Endothelial cell of umbilical vein (primary cell): ENCODE measurements around the gene ASXL2. TPM values are rescaled to one million over a fixed set of nuclear protein-coding genes. Genes with fewer than 3 reads are reported as not detected.
"Not testable (repeated sequence)": the region's sequence is repeated elsewhere in the genome, so short reads cannot be mapped to it uniquely, and the experiment has no call there.

Source experiments
- BruUV-seq: library from RNA; stranded (reverse); fragments of 400-500 nt; replicated peaks from 2 replicates; lab custom pipeline; 2021; lab: Mats Ljungman, UMichigan
- CTCF ChIA-PET: fragments of 300-600, 350-600 bp; sonication (Branson Sonifier 250); formaldehyde crosslinking; loops from one replicate; lab custom pipeline; 2021; ENCODE audit warnings: antibody characterized with exemption, inconsistent platforms; lab: Charles Lee
- POLR2A ChIA-PET: fragments of 300-600, 350-600 bp; sonication (Branson Sonifier 250); formaldehyde crosslinking; loops from one replicate; lab custom pipeline; 2021; ENCODE audit warnings: antibody characterized with exemption, inconsistent platforms; lab: Charles Lee
- DNase-seq: peaks from one replicate; pipeline ENCODE4 v3.0.0-alpha.2; 2011; ENCODE audit warnings: low read depth, low spot score
- FAIRE-seq: peaks from 2 replicates; lab custom pipeline; 2011; peaks lifted over from hg19 to GRCh38; lab: Jason Lieb, UNC
- H2AFZ ChIP-seq: 2 replicates; pipeline ENCODE4 v1.6.0; 2012; ENCODE audit warnings: low read depth, low read length, control low read depth, inconsistent platforms
- H3K27ac ChIP-seq: 2 replicates; pipeline ENCODE4 v1.5.1; 2011; ENCODE audit warnings: low read depth, mild to moderate bottlenecking, control low read depth, low read length, moderate library complexity; ENCODE audit not compliant: insufficient read depth
- H3K27me3 ChIP-seq, 2 experiments: 2 replicates each; pipeline versions ENCODE4 v1.6.0 to v1.6.1; 2011; ENCODE audit warnings: low read length in 2 of 2, mixed read lengths in 1 of 2; ENCODE audit not compliant: control insufficient read depth in 2 of 2, insufficient read depth in 2 of 2
- H3K36me3 ChIP-seq, 2 experiments: 2 replicates in 1 of 2; 3 replicates in 1 of 2; pipeline ENCODE4 v1.5.1; 2011; ENCODE audit warnings: low read length in 2 of 2, mild to moderate bottlenecking in 1 of 2, moderate library complexity in 1 of 2; ENCODE audit not compliant: control insufficient read depth in 2 of 2, insufficient read depth in 2 of 2; ENCODE audit errors: extremely low read depth in 1 of 2
- H3K4me1 ChIP-seq: 3 replicates; pipeline ENCODE4 v1.5.1; 2011; ENCODE audit warnings: mild to moderate bottlenecking, low read length; ENCODE audit not compliant: control insufficient read depth, insufficient read depth; ENCODE audit errors: extremely low read depth
- H3K4me2 ChIP-seq: 2 replicates; pipeline ENCODE4 v1.6.1; 2011; ENCODE audit warnings: low read length, control low read depth, mixed read lengths; ENCODE audit not compliant: insufficient read depth
- H3K4me3 ChIP-seq, 3 experiments: fragments of 200-600 bp in 1 of 3; sonication (generic), shearing (Covaris generic) in 1 of 3; replicated peaks in 1 of 3; 2 replicates each; pipeline ENCODE4 v1.5.1; 2011 to 2016; ENCODE audit warnings: control low read depth in 3 of 3, low read length in 3 of 3, mild to moderate bottlenecking in 2 of 3, inconsistent platforms in 1 of 3, low read depth in 1 of 3, moderate library complexity in 1 of 3; ENCODE audit not compliant: insufficient read depth in 1 of 3
- H3K79me2 ChIP-seq: 2 replicates; pipeline ENCODE4 v1.6.0; 2012; ENCODE audit warnings: low read length, inconsistent platforms; ENCODE audit not compliant: control insufficient read depth, insufficient read depth
- H3K9ac ChIP-seq: replicated peaks from 2 replicates; pipeline ENCODE3; 2011; ENCODE audit warnings: low read length, control low read depth; ENCODE audit not compliant: insufficient read depth; ENCODE audit errors: extremely low read depth
- H3K9me1 ChIP-seq: replicated peaks from 3 replicates; pipeline ENCODE4 v1.6.0; 2011; ENCODE audit warnings: mild to moderate bottlenecking, low read length; ENCODE audit not compliant: control insufficient read depth, insufficient read depth; ENCODE audit errors: extremely low read depth
- H3K9me3 ChIP-seq: replicated peaks from 2 replicates; pipeline ENCODE4 v1.5.1; 2012; ENCODE audit warnings: low read length, inconsistent platforms; ENCODE audit not compliant: control insufficient read depth, insufficient read depth
- H4K20me1 ChIP-seq: replicated peaks from 2 replicates; pipeline ENCODE3; 2011; ENCODE audit warnings: mild to moderate bottlenecking, low read length; ENCODE audit not compliant: control insufficient read depth, insufficient read depth; ENCODE audit errors: extremely low read depth
- CTCF ChIP-seq, 2 donors: IDR thresholded peaks; 1 replicate in 1 of 2; 2 replicates in 1 of 2; pipeline ENCODE4 v1.5.1; 2011; ENCODE audit warnings: low read length in 2 of 2, mild to moderate bottlenecking in 2 of 2, moderate library complexity in 2 of 2, control low read depth in 1 of 2, inconsistent platforms in 1 of 2, low read depth in 1 of 2; ENCODE audit not compliant: insufficient read depth in 1 of 2; ENCODE audit errors: extremely low read depth in 1 of 2
- EZH2 ChIP-seq: IDR thresholded peaks from 2 replicates; pipeline ENCODE4 v1.6.1; 2012; ENCODE audit warnings: borderline replicate concordance, low read depth, mild to moderate bottlenecking, moderate library complexity, low read length, inconsistent platforms; ENCODE audit not compliant: severe bottlenecking
- FOS ChIP-seq: IDR thresholded peaks from 2 replicates; pipeline ENCODE4 v1.6.1; 2011; ENCODE audit warnings: mild to moderate bottlenecking, low read length, moderate library complexity, borderline replicate concordance; ENCODE audit not compliant: insufficient read depth
- GATA2 ChIP-seq: IDR thresholded peaks from 2 replicates; pipeline ENCODE4 v1.7.0; 2011; ENCODE audit warnings: low read depth, mild to moderate bottlenecking, moderate library complexity, mixed read lengths, low read length; ENCODE audit not compliant: insufficient read length, insufficient read depth
- JUN ChIP-seq: IDR thresholded peaks from 2 replicates; pipeline ENCODE4 v1.6.1; 2011; ENCODE audit warnings: borderline replicate concordance, low read depth; ENCODE audit not compliant: insufficient read length, insufficient read depth
- MAX ChIP-seq: IDR thresholded peaks from 2 replicates; pipeline ENCODE4 v1.6.1; 2011; ENCODE audit not compliant: insufficient read depth, insufficient read length
- MYC ChIP-seq: IDR thresholded peaks from one replicate; pipeline ENCODE4 v1.6.1; 2011; ENCODE audit warnings: mild to moderate bottlenecking, low read depth, low read length
- POLR2A ChIP-seq: IDR thresholded peaks from 2 replicates; pipeline ENCODE4 v1.6.1; 2012; ENCODE audit warnings: low read depth, mild to moderate bottlenecking, control low read depth, low read length
- POLR2AphosphoS5 ChIP-seq: IDR thresholded peaks from 2 replicates; pipeline ENCODE4 v1.6.1; 2012; ENCODE audit warnings: low read depth, mild to moderate bottlenecking, control low read depth, low read length, moderate library complexity; ENCODE audit not compliant: insufficient read depth
- dilution Hi-C: fragments of 300-500 bp; cut with MboI; formaldehyde crosslinking; loops from one replicate; pipeline ENCODE4 v1.15.0; 2019; ENCODE audit warnings: low sequenced_read_pairs; ENCODE audit not compliant: extremely low pct_ligation_motif_present
- intact Hi-C: fragments of 100-400 bp; cut with micrococcal nuclease; formaldehyde crosslinking; loops from one replicate; pipeline ENCODE4 v1.10.0; 2022
- polyA plus RNA-seq, 4 experiments: library from polyadenylated mRNA; depleted of rRNA in 3 of 4; stranded (reverse) in 3 of 4; unstranded in 1 of 4; fragments of >200 nt; gene quantifications; 2 replicates each; pipeline versions ENCODE4 v1.2.1 to v1.2.3, GENCODE V29; 2011 to 2012; ENCODE audit warnings: missing spikeins in 1 of 4
- total RNA-seq: library from RNA; stranded (reverse); gene quantifications from 2 replicates; pipeline ENCODE4 v1.2.3, GENCODE V29; 2021

Gene ASXL2
- total and polyA plus RNA-seq, 2 donors (not counting 3 experiments of a cell fraction or from before 2014, with no cell fraction given) = 6.1 to 33.8 TPM

GRCh38 chr2:25829377-25829704 lies 48.9 kb downstream of the ASXL2 start:
- no TSS peak for BruUV-seq
- Histone ChIP-seq H3K36me3 (no peaks in the 10 kb centered on the region), H3K9ac (no peak overlapping the region), H3K79me2 (peaks cover 8% of the 10 kb centered on the region), H3K4me2 (no peak overlapping the region), H4K20me1 (peaks cover 3% of the 10 kb centered on the region), H3K27ac (no peak overlapping the region), H2AFZ (no peak overlapping the region), H3K4me3 (no peak overlapping the region), H3K27me3 (no peaks in the 10 kb centered on the region), H3K4me1 (no peaks in the 10 kb centered on the region), H3K9me3 (no peaks in the 10 kb centered on the region), H3K9me1 (no peaks in the 10 kb centered on the region)
- ChIA-PET CTCF (no interaction called here), POLR2A (no interaction called here)
- intact Hi-C loops (no loop called here), dilution Hi-C loops (no loop called here)
- FAIRE-seq = no peak
- TF ChIP-seq POLR2A (no peak), JUN (no peak), FOS (no peak), MYC (no peak), GATA2 (no peak), POLR2AphosphoS5 (no peak), MAX (no peak), EZH2 (no peak), CTCF (IDR thresholded peaks at IDR 0.05; ENCODE audit: extremely low read depth in 1 of 2, insufficient read depth in 1 of 2, low read depth in 1 of 2, low read length in 2 of 2) (no peak)
- DNase-seq = no peak

GRCh38 chr2:25828532-25829376 lies 49.5 kb downstream of the ASXL2 start:
- H3K9me1 ChIP-seq, H2AFZ ChIP-seq, dilution Hi-C loops, H3K4me2 ChIP-seq, H3K4me1 ChIP-seq, H3K9ac ChIP-seq, DNase-seq, H4K20me1 ChIP-seq, intact Hi-C loops, H3K27me3 ChIP-seq, H3K4me3 ChIP-seq, H3K36me3 ChIP-seq, H3K79me2 ChIP-seq, BruUV-seq, FAIRE-seq, H3K27ac ChIP-seq, H3K9me3 ChIP-seq, POLR2A ChIA-PET: not testable (repeated sequence)
- CTCF ChIA-PET = interaction anchor here (0.9 kb wide), 1 partner anchor 25 kb away, joined by 3 read pairs; no protein-coding TSS in a partner anchor
